ENCODE results near the gene G6PC1.

G6PC1 gene

GRCh38 chr17:42937712-42938596 lies 37.4 kb downstream of the G6PC1 start:
- DNase-seq = peak in 4 of 14 donors; percentile 1 to 22 (median 16)

DNA sequence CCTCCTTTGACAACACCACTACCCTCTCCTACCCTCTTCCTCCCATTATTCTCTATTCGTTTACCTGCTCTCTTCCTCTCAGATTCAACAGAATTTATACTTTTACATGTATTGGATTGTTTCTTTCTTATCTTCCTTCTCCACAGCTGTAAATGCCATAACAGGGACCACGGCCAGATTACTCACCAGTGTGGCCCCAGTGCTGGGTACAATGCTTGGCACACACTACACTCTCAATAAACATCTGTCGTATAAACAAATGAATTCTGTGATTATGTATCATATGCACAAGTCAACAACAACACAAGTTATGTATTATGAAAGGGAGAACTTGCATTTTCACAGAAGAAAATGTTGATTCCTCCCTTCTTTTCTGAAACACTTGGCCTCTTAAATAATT lies 43.6 kb downstream of the G6PC1 start:
- DNase-seq = no peak

GRCh38 chr17:42946812-42947211 lies 46.2 kb downstream of the G6PC1 start:
- no peak for DNase-seq

- no peak for DNase-seq
Observed at GRCh38 chr17:42950044-42950783, 49.6 kb downstream of the G6PC1 start.

Measured in C1 segment of cervical spinal cord (tissue), 14 donors.